HG03159 (cell line): Measurements from ENCODE around the gene SYTL3.
A peak's percentile ranks its signal among the peaks of the same experiment; 100 is the strongest.
"Not testable (repeated sequence)": the region's sequence is repeated elsewhere in the genome, so short reads cannot be mapped to it uniquely, and the experiment has no call there.

ENCODE experiments used
- ATAC-seq: cut with Tn5 transposase; IDR thresholded peaks from one replicate; pipeline ENCODE4 v1.9.1; 2021; ENCODE audit warnings: mild to moderate bottlenecking, moderate library complexity; ENCODE audit not compliant: unreplicated experiment

The SYTL3 gene

DNA sequence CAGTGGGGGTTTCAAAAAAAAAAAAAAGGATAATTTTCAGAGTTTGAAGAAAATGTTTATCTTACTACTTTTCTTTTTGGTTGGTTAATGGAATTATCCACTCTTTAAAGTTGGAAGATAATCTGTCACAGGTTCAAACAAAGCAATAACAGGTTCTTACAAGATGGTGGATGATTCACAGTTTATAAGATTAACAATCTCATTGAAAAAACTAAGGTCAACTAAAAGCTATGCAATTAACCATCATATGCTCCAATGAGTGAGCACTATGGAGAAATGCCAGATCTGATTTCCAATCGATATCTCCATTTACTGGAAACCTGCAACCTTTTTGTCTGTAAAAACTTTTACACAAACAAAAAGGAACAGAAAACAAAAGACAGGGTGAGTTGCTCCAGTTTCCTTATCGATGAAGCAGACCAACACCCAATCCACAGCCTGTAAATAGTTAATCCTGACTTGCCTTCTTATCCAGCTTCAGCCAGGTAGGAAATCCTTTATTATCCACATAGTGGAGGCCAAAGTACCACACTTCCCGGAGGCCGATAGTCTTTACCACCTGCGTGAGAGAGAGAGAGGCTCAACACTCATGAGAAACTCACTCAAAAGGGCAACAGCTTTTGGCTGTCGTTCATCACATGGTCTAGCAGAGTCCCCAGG, 136.9 kb downstream of the SYTL3 start:
- no peak for ATAC-seq

DNA sequence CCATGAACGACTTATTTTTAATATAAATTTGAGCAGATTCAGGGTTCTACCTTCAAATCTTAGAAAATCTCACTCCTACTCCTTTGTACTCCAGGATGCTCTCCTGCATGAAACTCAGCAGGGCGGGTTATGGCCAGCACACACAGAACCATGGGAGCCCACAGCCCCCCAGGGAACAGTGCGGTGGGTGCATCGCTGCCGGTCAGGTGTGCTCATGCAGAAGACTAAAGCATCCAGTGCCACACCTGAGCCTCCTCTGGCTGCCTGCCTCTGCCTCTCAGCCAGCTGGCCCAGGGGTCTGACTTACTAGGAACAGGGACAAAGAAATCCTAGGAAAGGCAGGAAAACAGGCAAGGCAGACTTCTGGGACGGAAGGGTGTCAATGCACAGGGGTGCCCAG, 137.5 kb downstream of the SYTL3 start:
- no peak for ATAC-seq

DNA sequence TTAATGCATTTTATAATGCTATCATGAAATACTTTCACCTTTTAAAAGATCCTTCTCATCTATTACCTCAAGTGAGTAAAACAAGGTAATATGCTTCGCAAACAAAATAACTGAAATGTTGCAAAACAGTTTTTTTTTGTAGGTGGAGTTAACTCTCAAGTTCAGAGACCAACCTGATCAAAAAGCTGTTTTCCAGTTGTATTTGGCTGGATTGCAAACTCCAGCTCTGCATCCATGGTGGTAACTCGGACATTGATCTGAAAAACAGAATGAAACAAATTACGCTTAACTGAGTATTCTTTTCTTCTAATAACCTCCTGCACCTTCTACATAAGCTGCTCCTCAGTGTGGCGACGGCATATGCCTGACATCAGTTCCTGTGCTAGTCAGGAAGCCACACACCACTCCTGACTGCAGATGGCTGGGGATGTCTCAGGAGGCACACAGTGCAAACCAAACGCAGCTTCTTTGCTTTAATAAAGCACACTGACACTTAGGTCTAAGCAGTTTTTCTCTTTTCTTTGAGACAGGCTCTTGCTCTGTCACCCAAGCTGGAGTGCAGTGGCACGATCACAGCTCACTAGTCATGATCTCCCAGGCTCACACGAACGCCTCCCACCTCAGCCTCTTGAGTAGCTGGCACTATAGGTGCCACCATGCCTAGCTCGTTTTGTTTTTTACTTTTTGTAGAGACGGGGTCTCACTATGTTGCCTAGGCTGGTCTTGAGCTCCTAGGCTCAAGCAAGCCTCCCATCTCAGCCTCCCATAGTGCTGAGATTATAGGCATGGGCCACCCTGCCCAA, 139.5 kb downstream of the SYTL3 start:
- ATAC-seq: no peak

DNA sequence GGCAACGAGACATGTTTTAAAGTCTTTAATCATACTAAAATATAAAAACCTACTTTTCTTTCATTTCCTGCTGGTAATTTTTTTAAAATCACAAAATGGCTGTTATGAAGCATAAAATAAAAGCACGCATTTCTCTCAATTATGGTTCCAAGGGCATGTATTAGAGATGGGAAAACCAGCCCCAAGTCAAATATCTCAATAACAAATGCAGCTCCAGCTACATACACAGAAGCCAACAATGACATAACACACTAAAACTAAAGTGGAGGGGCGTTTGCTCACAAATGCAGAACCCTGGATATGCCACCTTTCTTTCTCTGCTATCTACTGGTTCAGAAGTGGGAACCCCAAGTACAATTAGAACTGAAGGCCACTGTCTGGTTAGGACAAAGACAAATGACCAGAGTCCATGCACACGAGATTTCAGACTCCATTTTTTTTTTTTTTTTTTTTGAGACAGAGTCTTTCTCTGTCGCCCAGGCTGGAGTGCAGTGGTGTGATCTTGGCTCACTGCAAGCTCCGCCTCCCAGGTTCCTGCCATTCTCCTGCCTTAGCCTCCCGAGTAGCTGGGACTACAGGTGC, 141.5 kb downstream of the SYTL3 start:
- ATAC-seq: no peak

DNA sequence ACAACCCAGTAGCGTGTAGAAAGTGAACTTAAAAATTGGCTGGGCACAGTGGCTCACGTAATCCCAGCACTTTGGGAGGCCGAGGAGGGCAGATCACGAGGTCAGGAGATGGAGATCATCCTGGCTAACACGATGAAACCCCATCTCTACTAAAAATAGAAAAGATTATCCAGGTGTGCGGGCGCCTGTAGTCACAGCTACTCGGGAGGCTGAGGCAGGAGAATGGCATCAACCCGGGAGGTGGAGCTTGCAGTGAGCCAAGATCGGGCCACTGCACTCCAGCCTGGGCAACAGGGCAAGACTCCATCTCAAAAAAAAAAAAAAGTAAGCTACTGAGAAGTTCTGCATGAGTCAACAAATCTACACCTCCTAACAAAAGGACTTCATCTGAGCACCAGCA, 142.7 kb downstream of the SYTL3 start:
- not testable (repeated sequence) for ATAC-seq

DNA sequence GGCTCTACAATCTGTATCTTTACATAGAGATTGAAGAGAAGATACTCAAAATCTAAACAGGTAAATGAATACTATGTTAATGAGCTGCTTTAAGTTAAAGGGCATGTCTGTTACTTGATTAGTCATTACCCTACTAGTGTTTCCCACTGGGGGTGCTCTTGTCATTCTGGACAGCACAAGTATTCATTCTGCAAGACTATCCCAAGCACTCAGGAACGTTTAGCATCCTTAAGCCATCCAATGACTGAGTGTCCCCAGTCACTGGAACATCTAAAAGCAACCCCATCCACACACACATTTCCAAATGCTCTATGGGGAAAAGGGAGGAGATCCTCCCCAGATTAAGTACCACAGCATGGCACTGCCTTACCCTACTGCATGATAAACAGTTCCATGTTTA, 143.6 kb downstream of the SYTL3 start:
- no peak for ATAC-seq

DNA sequence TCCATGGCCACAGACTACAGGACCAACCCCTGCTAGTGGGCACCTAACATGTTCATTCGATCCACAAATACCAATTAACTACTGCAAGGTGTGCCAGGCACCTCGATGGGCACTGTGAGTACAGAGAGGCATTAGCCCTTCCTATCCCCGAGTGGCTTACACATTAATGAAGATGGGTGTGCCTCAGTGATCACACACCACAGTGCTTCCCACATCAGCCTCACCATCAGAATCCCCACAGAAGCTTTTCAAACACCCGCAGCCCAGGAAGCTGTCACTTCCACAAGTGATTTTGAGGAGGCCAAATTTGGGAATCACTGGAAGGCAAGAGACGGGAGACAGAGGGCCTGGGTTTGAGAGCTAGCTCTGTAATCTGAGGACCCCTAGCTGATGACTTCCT, 145.7 kb downstream of the SYTL3 start:
- no peak for ATAC-seq

DNA sequence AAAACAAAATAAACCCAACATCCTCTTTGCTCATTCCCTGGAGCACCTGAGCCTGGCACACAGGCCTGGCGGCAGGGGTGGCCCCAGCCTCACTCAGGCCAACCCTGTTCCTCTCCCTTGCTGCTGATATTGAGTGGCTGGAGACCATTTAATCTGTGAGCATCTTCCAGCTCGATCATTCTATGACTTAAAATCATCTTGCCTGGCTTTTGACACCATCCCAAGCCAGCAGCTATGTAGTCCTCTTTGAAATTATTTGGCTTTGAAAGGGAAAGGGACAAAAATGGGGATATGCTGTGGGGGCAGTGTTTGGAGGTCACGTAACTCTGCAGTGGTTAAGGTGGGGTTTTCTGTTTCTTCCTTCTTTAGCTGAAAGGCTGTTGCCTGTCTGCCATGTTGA, 146.5 kb downstream of the SYTL3 start:
- no peak for ATAC-seq

DNA sequence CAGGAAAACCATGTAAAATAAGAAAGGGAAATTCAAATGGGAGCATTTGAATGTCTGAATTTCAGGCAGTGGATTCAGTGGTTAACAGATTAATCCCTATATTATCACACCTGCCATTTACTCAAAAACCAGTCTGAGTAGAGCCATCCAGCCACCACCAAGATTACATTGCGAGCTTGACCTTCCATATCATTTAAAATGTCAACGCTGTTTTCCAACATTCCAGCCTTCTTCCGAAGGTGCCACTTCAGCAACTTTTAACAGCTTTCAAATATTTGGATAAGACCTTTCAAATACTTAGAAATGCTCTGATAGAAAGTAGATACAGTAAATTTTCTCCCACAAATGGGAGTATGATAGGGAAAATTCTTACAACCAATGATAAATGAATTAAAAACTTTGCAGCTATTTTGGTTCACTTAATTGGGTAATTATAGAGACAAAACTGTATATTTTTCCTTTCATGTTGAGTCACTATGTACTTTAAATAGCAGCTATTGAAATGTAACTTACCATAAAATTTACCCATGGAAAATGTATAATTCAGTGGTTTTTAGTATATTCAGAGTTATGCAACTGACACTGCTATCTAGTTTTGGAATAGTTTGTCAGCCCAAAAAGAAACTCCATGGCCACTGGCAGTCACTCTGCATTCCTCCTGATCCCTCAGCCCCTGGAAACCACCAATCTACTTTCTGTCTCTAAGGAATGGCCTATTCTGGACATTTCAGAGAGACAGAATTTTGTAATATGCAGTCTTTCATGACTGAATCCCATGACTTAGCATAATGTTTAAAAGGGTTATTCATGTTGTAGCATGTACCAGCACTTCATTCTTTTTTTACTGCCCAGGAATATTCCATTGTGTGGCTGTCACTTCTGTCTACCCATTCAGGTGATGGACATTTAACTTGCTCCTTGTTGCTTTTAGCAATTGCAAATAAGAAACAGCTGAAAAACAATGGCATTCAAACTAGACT, 147.8 kb downstream of the SYTL3 start:
- no peak for ATAC-seq

DNA sequence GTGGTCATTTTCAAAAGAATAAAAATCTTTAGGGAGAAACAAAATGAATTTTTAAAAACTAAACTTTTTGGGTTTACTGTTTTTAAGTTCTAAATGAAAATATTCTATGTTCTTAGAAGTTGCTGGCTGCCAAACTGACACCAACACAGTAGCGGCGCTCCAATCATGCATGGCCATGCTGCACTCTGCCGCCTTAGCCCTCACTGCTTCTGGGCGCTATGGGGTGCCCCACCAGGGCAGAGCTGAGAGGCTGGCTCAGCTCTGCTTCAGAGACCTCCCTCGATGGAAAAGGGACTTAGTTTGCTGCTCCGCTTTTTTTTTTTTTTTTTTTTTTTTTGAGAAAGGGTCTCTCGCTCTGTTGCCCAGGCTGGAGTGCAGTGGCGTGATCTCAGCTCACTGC, 148.5 kb downstream of the SYTL3 start:
- ATAC-seq: no peak

DNA sequence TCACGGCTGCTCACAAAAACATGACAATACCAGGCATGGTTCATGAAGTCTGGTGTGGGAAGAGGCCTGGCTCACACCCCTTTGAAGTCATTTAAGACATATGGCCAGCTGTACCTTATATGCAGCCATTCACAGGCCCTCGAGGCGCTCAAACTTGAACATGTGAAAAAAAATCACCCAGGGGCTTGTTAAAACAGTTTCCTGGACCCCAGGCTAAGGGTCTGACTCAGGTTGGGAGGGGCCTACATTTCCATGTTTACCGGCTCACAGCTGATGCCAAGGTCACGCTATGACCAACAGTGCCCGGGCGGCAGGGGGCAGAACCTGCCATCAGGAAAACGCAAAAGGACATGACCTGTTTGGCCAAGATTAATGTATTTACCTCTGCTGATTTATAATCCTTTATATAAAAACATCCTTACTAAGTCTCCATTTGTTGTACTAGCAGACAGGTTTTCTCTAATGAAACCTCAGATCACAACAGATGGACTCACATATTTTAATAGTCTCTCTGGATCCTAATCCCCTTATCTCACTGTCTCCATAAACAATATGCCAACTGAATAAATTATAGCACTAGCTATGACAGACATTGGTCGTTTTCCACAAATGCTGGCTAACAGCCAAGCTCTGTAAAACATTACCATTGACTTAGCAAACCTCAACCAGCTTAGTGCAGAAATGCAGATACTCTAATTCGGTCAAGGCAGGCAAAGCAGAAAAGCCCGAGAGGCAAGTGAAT, 149.4 kb downstream of the SYTL3 start:
- ATAC-seq: no peak

DNA sequence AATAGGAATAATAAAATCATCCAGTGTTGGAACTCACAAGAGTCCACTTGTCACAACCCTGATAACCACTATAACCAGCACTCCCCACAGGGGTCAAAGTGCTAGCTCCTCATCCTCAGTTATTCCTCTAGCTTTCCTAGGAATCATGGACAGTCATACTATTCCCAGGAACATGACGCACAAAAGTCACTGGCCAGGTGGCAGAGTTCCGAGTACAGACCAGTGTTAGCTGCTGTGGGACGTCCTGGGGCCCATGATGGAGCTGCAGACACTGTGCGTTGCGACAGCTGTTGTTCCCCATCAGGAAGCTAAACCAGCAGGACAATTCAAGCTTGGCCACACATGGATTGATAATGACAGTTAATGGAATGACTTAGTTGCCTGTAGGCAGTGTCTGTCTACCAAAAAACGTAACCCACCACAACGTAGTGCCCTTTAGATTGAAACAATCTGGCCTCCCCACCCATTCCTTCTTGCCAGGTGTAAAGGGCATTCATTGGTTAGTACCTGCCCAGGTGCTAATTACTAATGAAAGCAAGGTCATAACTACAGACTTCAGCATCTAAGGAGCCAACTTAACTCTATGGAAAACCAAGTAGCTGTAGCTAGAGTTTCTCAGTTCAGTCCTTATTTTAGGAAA, 151.9 kb downstream of the SYTL3 start:
- ATAC-seq: no peak

DNA sequence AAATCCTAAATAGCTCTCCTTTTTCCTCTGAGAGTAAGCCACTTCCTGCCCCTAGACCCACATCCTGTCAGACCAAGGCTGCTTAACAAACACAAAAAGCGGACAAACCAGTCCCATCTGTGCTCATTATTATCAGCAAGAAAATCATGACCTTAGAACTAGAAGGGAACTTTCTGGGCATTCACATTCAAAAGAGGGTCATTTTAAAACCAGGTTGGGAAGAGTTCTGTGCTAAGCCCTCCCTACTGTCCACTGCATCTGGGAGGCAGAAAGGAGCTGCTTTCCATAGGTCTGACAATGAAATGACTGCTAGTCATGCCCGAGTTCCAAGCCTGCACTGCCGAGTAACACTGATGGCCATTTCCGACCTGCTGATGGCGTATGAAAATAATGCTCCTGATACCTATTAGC, 153.9 kb downstream of the SYTL3 start:
- ATAC-seq: peak; percentile 62

DNA sequence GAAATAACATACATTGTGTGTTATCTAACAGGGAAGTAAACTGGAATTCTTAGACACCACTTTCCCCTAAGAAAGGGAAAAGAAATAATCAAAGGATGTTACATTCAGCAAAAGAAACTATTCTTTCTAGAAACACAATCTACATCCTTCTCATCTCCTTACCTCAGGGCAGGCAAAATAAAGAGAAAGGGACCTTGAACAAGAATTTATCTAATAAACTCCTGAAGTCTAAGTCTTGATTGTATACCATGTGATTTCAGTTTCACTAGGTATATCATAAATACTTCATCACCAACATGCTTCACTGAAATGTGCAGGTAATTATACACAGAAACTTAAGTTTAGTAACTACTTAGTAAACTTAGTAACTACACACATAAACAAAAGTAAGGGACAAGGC, 154.4 kb downstream of the SYTL3 start:
- ATAC-seq: no peak

DNA sequence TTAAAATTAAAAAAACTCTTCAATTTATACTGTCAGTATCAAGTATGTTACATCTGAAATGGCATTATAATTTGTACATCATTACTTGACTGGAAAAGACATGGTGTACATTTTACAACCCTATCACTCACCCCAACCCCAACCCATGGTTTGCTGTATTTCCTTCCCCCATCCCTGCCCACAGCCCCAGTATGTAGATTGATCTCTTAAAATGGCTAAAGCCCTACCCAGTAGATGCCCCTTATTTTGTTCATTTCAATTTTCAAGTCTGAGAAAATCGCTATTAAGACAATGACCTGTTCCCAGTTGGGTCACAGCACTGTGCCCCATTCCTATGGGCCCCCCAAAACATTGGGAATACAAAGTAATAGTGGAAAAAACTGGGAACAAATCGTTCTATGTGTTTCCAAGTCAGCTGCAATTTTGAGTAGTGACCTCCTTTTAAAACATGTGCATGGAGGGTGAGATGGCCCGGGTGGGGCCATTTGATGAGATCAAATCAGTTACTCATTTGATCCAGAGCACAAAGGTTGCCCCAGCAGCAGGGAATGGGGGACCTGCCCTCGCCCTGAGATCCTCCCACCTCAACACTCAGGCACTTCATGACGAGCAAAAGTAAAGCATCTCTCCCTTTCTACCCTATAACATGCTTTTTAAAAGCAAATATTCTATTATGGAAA, 156.0 kb downstream of the SYTL3 start:
- ATAC-seq: no peak

DNA sequence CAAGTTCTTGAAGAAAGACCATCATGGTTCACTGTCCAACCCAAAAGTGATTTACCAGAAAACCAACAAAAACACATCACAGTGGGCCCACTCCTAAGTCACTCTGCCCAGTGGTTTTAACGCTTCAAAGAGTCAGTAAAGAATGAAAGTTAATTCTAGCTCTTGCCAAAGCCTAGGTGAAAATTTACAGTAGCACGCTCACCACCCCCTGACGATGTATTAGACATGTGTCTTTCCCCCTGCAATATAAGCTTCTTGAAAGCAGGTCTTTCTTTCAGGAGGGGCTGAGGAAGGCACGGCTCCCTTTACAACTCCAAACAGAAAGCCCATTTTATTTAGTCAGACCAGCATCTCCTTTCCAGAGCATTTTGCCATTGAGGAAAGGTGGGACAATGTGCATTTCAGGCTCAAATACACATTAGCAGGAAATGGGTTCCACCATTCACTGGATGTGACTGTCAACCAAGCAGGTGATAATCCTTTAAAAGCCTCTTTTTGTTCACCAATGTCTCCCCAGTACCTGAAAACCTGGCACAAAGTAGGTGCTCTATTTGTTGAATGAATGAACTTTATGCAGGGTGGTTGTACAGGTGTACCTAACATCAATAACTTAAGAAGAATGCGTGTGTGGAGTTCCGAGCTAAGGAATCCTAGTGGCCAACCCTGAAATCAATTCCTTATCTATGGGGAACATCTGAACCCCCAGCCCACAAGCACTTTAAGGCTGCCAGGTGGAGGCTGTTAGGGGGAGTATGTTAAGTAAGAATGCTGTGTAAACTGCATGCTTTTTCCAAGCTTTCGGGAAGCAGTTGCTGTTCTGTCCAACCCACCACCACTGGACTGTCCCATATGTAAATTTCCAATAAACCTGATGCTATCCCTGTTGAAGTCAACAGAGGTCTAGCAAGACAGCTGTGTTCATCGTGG, 157.9 kb downstream of the SYTL3 start:
- no peak for ATAC-seq

DNA sequence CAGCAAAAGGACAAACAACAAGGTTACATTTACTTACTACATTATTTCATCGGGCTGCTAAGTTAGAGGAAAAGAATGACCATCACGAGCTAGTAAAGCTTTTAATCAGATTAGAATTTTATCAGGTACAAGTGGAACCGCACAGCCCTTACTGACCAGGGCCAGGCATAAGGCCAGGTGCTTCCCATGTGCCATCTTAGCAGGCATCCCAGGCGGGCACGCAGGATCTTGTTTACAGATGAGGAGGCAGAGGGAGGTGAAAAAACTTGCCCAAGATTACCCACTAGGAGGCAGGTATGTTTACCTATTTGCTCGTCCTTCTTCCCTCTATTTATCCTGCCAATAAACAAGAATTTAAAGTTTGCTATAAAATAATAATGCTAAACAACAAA, 158.6 kb downstream of the SYTL3 start:
- peak; percentile 2 for ATAC-seq

DNA sequence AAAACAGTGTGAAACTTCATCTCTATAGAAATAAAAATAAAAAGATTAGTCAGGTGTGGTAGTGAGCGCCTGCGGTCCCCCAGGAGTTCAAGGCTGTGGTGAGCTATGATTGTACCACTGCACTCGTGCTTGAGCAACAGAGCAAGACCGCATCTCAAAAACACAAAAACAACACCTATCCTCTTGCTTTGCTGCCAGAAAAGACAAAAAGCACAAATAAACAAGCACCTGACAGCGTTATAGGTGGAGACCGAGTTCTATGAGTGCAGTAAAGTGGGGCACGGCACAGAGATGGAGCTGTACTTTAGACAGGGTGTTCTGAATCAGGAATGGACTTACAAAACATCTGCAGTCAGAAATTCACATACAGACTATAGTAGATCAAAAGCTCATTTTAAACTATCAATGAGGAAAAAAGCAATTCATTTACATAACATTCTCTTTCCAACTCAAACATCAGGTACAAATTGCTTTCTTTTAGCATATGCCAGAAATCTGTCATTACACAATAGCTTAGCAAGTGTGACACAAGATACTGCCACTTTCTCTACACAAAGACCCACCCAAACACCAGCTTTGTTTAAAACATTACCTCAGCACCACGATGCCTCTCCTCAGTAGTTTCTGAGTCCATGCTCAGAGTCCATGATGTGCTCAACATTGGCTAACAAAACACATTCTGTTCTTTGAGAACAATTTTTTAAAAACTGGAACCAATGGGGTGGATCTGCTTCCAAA, 159.3 kb downstream of the SYTL3 start:
- peak; percentile 64 for ATAC-seq
